Right atrium auricular region (tissue), 2 donors: ENCODE measurements around the gene CRCP. TPM values are rescaled to one million over a fixed set of nuclear protein-coding genes. Genes with fewer than 3 reads are reported as not detected.
A peak's percentile ranks its signal among the peaks of the same experiment; 100 is the strongest.
"Not testable (repeated sequence)": the region's sequence is repeated elsewhere in the genome, so short reads cannot be mapped to it uniquely, and the experiment has no call there.

Experiments
- DNase-seq: peaks from one replicate; pipeline ENCODE4 v3.0.0-alpha.2; 2019; ENCODE audit warnings: low spot score
- H3K27ac ChIP-seq, 2 donors: fragments of 200-600 bp; sonication (generic); 1 replicate in 1 of 2; 2 replicates in 1 of 2; pipeline ENCODE4 v1.5.1; 2016 to 2019
- H3K27me3 ChIP-seq, 2 donors: fragments of 200-600 bp; sonication (generic); one replicate each; pipeline versions ENCODE4 v1.5.1 to v1.6.0; 2017 to 2019
- H3K36me3 ChIP-seq: fragments of 200-600 bp; sonication (generic); one replicate; pipeline ENCODE4 v1.5.1; 2016
- H3K4me1 ChIP-seq, 2 donors: fragments of 200-600 bp; sonication (generic); one replicate each; pipeline versions ENCODE4 v1.5.1 to v1.6.0; 2017 to 2019
- H3K4me3 ChIP-seq, 2 donors: fragments of 200-600 bp; sonication (generic); 1 replicate in 1 of 2; 2 replicates in 1 of 2; pipeline ENCODE4 v1.5.1; 2017 to 2019; ENCODE audit warnings: mild to moderate bottlenecking in 1 of 2, moderate library complexity in 1 of 2
- H3K9me3 ChIP-seq, 2 donors: fragments of 200-600 bp; sonication (generic); one replicate each; pipeline ENCODE4 v1.5.1; 2019
- total RNA-seq, 2 donors: library from RNA; depleted of rRNA; stranded (reverse); fragments of >200 nt; gene quantifications; one replicate each; pipeline ENCODE4 v1.1.0, GENCODE V29; 2016
- TF ChIP-seq, protein P1 (sequence below), 2 donors: fragments of 200-600 bp; sonication (generic); IDR thresholded peaks; one replicate each; pipeline ENCODE4 v1.5.1; 2019; ENCODE audit warnings: antibody characterized with exemption in 2 of 2

Gene CRCP
- total RNA-seq, 2 donors from 2014 or later: 29.9 to 44.9 TPM

DNA sequence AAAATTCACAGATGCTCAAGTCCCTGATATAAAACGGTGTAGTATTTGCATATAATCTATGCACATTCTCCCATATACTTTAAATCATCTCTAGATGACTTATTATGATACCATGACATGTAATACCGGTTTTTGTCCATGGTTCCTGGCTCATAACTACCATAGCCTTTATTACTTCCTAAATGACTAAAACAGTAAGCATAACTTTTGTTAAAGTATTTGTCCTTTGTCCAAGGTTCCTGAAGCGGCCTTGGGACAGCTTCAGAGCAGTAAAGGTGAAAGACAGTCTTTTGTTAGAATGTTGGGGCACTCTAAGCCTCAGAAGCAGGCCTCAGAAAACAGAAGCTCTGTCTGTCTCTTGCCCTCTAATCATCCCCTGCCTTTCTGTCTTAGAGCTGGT is 4.0 kb downstream of the CRCP start:
- H3K27ac ChIP-seq: no peak overlapping the region
- no peaks in the 10 kb centered on the region for H3K36me3 ChIP-seq
- TF ChIP-seq, protein P1, sequence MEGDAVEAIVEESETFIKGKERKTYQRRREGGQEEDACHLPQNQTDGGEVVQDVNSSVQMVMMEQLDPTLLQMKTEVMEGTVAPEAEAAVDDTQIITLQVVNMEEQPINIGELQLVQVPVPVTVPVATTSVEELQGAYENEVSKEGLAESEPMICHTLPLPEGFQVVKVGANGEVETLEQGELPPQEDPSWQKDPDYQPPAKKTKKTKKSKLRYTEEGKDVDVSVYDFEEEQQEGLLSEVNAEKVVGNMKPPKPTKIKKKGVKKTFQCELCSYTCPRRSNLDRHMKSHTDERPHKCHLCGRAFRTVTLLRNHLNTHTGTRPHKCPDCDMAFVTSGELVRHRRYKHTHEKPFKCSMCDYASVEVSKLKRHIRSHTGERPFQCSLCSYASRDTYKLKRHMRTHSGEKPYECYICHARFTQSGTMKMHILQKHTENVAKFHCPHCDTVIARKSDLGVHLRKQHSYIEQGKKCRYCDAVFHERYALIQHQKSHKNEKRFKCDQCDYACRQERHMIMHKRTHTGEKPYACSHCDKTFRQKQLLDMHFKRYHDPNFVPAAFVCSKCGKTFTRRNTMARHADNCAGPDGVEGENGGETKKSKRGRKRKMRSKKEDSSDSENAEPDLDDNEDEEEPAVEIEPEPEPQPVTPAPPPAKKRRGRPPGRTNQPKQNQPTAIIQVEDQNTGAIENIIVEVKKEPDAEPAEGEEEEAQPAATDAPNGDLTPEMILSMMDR (IDR thresholded peaks at IDR 0.05): no peak
- H3K9me3 ChIP-seq: no peaks in the 10 kb centered on the region
- no peak for DNase-seq
- H3K4me3 ChIP-seq: no peak overlapping the region
- H3K27me3 ChIP-seq: no peaks in the 10 kb centered on the region
- H3K4me1 ChIP-seq: peaks cover 0 to 50% of the 10 kb centered on the region in 2 donors

DNA sequence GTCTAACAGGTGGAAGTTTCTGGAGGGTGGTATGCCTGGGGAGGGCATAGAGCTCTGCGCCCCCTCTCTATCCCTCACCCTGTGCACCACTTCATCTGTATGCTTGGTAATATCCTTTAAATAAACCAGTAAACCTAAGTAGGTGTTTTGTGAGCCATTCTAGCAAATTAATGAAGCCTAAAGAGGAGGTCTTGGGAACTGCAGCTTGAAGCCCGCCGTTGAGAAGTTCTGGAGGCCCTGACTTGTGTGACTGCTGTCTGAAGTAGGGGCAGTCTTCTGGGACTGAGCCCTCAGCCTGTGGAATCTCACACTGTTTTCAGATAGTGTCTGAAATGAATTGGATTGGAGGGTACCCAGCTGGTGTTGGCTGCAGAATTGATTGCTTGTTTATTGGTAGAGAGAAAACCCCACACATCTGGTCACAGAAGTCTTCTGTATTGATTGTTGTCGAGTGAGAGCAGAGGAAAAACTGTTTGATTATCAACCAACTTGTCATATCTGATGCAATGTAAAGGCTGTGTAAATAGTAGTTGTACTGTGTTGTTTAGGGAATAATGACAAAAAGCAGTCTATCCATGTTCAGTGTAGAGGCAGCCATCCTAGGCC is 4.7 kb downstream of the CRCP start:
- Histone ChIP-seq H3K9me3 (no peaks in the 10 kb centered on the region), H3K36me3 (no peaks in the 10 kb centered on the region), H3K27me3 (no peaks in the 10 kb centered on the region), H3K4me3 (no peak overlapping the region), H3K4me1 (peaks cover 0 to 50% of the 10 kb centered on the region in 2 donors), H3K27ac (peak overlapping the region in 1 of 2 donors; percentile 21)
- TF ChIP-seq, protein P1 (IDR thresholded peaks at IDR 0.05): no peak
- DNase-seq: no peak

DNA sequence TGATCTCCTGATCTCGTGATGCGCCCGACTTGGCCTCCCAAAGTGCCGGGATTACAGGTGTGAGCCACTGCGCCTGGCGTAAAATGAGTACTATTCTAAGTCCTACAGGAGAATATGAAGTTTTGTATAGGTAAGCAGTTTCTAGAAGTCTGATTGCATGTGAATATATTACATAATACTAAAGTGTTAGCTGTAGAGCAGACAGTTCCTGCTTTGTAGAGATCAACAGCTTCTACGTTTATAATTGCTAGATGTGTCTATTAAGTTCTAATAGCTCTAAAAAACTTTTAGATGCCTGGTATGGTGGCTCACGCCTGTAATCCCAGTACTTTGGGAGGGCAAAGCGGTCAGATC is 8.5 kb downstream of the CRCP start:
- H3K27ac ChIP-seq: no peak overlapping the region
- TF ChIP-seq, protein P1 (IDR thresholded peaks at IDR 0.05): no peak
- H3K9me3 ChIP-seq: no peaks in the 10 kb centered on the region
- H3K4me1 ChIP-seq: peaks cover 0 to 57% of the 10 kb centered on the region in 2 donors
- H3K27me3 ChIP-seq: no peaks in the 10 kb centered on the region
- H3K4me3 ChIP-seq: no peak overlapping the region
- H3K36me3 ChIP-seq: no peaks in the 10 kb centered on the region
- no peak for DNase-seq

DNA sequence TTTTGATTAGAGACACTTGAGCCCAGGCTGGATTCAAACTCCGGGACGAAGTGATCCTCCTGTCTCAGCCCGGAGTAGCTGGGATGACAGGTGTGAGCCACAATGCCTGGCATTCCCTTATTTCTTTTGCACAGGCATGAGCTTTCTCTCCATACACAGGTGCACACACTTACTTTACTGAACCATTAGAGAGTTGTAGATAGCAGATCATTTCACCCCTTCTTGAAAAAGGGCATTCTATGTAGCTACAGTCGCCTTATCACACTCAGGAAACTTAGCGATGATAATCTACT is 9.9 kb downstream of the CRCP start:
- H3K27ac ChIP-seq: peak overlapping the region in 1 of 2 donors; percentile 49
- not testable (repeated sequence) for H3K9me3 ChIP-seq, H3K27me3 ChIP-seq, DNase-seq, H3K36me3 ChIP-seq, H3K4me3 ChIP-seq
- H3K4me1 ChIP-seq: peaks cover 0 to 44% of the 10 kb centered on the region in 2 donors

DNA sequence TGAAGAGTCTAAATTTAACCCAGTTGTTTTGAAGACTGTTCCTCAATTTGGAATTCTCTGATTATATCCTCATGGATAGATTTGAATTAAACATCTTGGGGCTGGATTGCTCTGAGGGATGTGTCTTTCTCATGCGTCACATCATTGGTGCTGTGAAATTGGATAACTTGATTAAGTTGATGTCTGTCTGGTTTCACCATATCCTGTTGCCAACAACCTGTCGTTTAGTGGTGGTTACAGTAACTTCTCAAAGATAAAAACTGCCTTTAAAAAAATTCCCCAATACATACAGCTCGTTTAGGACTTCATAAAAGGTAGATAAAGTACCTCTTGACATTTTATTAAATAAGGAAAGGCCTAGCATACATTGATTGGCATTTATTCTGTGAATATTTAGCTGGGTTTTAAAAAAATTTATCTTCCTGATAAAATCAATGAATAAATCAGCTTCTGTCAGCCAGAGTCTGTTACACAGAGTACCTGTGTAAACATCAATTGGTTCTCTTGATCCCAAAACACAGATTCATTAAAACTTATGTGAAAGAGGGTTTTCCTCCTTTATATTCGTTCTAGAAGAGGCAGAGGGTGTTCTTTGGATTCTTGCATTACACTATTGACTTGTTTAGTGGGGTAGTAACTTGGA is 10.5 kb downstream of the CRCP start:
- DNase-seq: no peak
- Histone ChIP-seq H3K27me3 (no peaks in the 10 kb centered on the region), H3K9me3 (no peaks in the 10 kb centered on the region), H3K4me3 (no peak overlapping the region), H3K27ac (peak overlapping the region; percentile 35 to 49), H3K36me3 (no peaks in the 10 kb centered on the region), H3K4me1 (peaks cover 0 to 37% of the 10 kb centered on the region in 2 donors)
- TF ChIP-seq, protein P1 (IDR thresholded peaks at IDR 0.05): no peak

DNA sequence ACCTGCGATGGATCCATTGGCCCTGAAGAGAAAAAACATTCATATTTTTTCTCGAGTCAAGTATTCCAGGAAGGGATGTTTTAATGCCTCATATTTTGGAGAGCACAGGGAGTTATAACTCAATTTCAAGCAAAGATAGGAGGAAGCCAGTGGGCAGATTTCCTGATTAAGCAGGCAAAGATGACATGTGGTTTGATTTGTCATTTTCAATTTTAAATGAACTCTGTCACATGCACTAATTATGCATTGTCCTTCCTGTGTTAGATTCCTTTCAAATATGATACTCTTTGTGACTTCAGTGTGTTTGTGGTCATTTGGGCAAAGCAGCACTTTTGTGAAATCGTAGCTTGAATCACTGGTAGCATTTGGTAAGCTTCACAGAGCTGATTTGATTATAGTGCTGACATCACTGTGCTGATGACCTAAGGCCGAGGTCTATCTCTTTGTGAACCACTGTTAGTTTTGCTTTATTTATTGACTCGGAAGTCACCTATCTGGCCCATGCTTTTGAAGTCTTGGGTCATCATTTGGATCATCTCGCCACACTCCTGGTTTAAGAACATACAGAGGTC is 11.2 kb downstream of the CRCP start:
- Histone ChIP-seq H3K27ac (peak overlapping the region; percentile 35 to 49), H3K4me1 (peaks cover 0 to 37% of the 10 kb centered on the region in 2 donors)
- not testable (repeated sequence) for DNase-seq, H3K27me3 ChIP-seq, H3K4me3 ChIP-seq, H3K9me3 ChIP-seq, H3K36me3 ChIP-seq

DNA sequence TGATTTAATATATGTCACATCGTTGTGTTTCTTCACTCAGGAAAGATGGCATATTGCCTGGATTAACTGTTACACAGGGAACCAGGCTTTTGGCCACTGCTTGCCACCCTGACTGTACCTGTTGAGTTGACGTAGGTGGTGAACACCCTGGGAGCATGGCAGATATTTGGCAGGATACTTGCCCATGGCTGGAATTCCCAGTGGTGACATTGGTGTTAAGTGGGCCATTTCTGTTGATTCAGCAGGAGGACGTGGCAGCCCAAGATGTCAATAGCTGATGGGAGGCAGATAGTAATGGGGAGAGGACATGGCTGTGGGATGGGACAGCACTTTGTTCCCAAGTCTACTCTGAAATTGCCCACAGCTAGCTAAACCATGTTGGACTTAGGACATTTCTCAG is 12.5 kb downstream of the CRCP start:
- DNase-seq, H3K4me3 ChIP-seq, H3K27me3 ChIP-seq, H3K27ac ChIP-seq, H3K9me3 ChIP-seq: not testable (repeated sequence)
- Histone ChIP-seq H3K36me3 (peaks cover 16% of the 10 kb centered on the region), H3K4me1 (peaks cover 0 to 37% of the 10 kb centered on the region in 2 donors)
